Spleen (tissue), 7 donors: Measurements from ENCODE around the gene FAM241A.

Experiments
- CTCF ChIP-seq, 11 experiments: fragments of 200-600 bp in 7 of 11; fragments of 450-650 bp in 4 of 11; sonication (generic) in 4 of 11; IDR thresholded peaks in 8 of 11; conservative IDR thresholded peaks in 3 of 11; 1 replicate in 7 of 11; 2 replicates in 4 of 11; pipeline versions ENCODE4 v1.4.0 to v1.8.0; 2016 to 2021; ENCODE audit warnings: antibody characterized with exemption in 11 of 11, inconsistent platforms in 4 of 11, mild to moderate bottlenecking in 1 of 11
- POLR2A ChIP-seq, 3 donors: fragments of 450-650 bp; IDR thresholded peaks; one replicate each; pipeline ENCODE4 v1.5.1; 2017; ENCODE audit warnings: antibody characterized with exemption in 3 of 3, mild to moderate bottlenecking in 1 of 3
- donor health status: DM: no; HTN: no; CAD: no; lungs with moderate emphysema.
- donor health status: DM: no; HTN: no; CAD: no.
- donor health status: DM: no; HTN: no; CAD: no.

- TF ChIP-seq CTCF (IDR thresholded peaks at IDR 0.05 in 8 of 11, conservative IDR thresholded peaks at IDR 0.05 in 3 of 11) (no peak), POLR2A (IDR thresholded peaks at IDR 0.05) (no peak)
Measured at GRCh38 chr4:112181358-112182000, 36.2 kb downstream of the FAM241A start.
